Duodenal mucosa (tissue), 2 donors: ENCODE measurements around the gene CFAP20DC.

ENCODE experiments used
- H3K27ac ChIP-seq: one replicate; pipeline ENCODE4 v1.7.0; 2013; ENCODE audit warnings: low read depth, low read length
- H3K27me3 ChIP-seq, 2 donors: one replicate each; pipeline ENCODE4 v1.7.0; 2013; ENCODE audit warnings: low read length in 2 of 2, control low read depth in 1 of 2; ENCODE audit not compliant: insufficient read depth in 2 of 2, control insufficient read depth in 1 of 2
- H3K36me3 ChIP-seq, 2 donors: one replicate each; pipeline ENCODE4 v1.7.0; 2013; ENCODE audit warnings: low read length in 2 of 2, control low read depth in 1 of 2; ENCODE audit not compliant: insufficient read depth in 2 of 2, control insufficient read depth in 1 of 2
- H3K4me1 ChIP-seq, 2 donors: one replicate each; pipeline ENCODE4 v1.7.0; 2013; ENCODE audit warnings: low read length in 2 of 2, control low read depth in 1 of 2; ENCODE audit not compliant: insufficient read depth in 2 of 2, control insufficient read depth in 1 of 2
- H3K4me3 ChIP-seq, 2 donors: one replicate each; pipeline ENCODE4 v1.7.0; 2013; ENCODE audit warnings: low read length in 2 of 2, low read depth in 1 of 2
- H3K9ac ChIP-seq, 2 donors: one replicate each; pipeline ENCODE4 v1.7.0; 2013; ENCODE audit warnings: low read length in 2 of 2, low read depth in 1 of 2
- H3K9me3 ChIP-seq, 2 donors: one replicate each; pipeline ENCODE4 v1.7.0; 2013; ENCODE audit warnings: low read length in 2 of 2, control low read depth in 1 of 2; ENCODE audit not compliant: control insufficient read depth in 1 of 2

CFAP20DC gene

GRCh38 chr3:58800032-58800431, 249.8 kb downstream of the CFAP20DC start:
- Histone ChIP-seq H3K36me3 (no peaks in the 10 kb centered on the region), H3K27me3 (no peaks in the 10 kb centered on the region), H3K9ac (no peak overlapping the region), H3K27ac (no peak overlapping the region), H3K4me3 (no peak overlapping the region), H3K9me3 (no peaks in the 10 kb centered on the region), H3K4me1 (no peaks in the 10 kb centered on the region)

DNA sequence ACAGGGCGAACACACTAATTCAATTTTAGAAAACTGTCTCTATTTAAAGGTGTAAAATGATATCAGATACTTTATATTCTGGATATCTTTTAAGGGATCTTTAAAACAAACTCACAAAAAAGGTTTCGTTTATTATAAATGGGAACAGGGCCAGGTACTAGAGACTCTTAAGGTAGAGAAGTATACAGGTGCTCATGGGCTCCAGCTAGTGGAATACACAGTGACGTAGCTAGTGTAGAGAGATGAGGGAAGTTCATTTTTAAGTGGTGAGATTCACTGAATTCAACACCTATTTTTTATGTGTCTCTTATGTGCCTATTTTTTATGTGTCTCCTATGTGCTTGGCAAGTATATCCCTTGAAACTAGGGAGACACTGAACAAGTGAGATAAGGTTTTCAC, 250.6 kb downstream of the CFAP20DC start:
- Histone ChIP-seq H3K9me3 (no peaks in the 10 kb centered on the region), H3K27ac (no peak overlapping the region), H3K36me3 (no peaks in the 10 kb centered on the region), H3K27me3 (no peaks in the 10 kb centered on the region), H3K4me1 (no peaks in the 10 kb centered on the region), H3K9ac (no peak overlapping the region), H3K4me3 (no peak overlapping the region)

DNA sequence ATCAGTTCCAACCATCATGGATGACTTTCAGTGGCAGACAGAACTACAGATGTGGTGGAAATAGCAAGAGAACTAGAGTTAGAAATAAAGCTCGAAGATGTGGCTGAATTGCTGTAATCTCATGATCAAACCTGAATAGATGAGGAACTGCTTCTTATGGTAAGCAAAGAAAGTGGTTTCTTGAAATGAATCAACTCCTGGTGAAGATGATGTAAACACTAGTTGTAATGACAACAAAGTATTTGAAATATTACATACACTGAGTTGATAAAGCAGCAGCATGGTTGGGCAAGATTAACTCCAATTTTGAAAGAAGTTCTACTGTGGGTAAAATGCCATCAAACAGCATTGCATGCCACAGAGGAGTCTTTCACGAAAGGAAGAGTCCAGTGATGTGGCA, 251.5 kb downstream of the CFAP20DC start:
- H3K4me3 ChIP-seq = no peak overlapping the region
- no peaks in the 10 kb centered on the region for H3K36me3 ChIP-seq
- H3K27ac ChIP-seq = no peak overlapping the region
- no peak overlapping the region for H3K9ac ChIP-seq
- H3K4me1 ChIP-seq = no peaks in the 10 kb centered on the region
- no peaks in the 10 kb centered on the region for H3K27me3 ChIP-seq
- H3K9me3 ChIP-seq = no peaks in the 10 kb centered on the region

DNA sequence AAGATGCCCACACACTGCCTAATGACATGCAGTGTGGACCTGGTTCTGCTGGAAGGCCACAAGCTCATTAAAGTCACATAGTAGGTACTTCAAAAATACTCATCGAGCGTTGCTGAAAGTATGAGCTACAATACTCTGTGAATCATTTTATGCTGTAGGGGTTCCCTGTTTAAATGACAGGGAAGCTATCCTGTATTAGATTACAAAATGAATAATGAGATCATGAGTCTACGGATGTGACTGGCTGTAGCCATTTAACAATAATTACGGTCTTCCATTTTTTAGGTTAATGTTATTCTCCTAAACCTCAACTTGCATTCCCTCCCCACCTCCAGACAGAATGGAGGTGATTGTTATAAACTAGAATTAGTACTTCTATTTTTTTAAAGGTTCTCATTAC, 255.1 kb downstream of the CFAP20DC start:
- Histone ChIP-seq H3K36me3 (no peaks in the 10 kb centered on the region), H3K9ac (no peak overlapping the region), H3K27ac (no peak overlapping the region), H3K4me1 (no peaks in the 10 kb centered on the region), H3K4me3 (no peak overlapping the region), H3K9me3 (no peaks in the 10 kb centered on the region), H3K27me3 (no peaks in the 10 kb centered on the region)

- Histone ChIP-seq H3K4me3 (no peak overlapping the region), H3K9me3 (no peaks in the 10 kb centered on the region)
These were observed 255.9 kb downstream of the CFAP20DC start for GRCh38 chr3:58793938-58794337.

GRCh38 chr3:58792921-58793451, 256.8 kb downstream of the CFAP20DC start:
- H3K4me1 ChIP-seq = no peaks in the 10 kb centered on the region
- no peaks in the 10 kb centered on the region for H3K36me3 ChIP-seq
- no peak overlapping the region for H3K27ac ChIP-seq
- H3K9me3 ChIP-seq = no peaks in the 10 kb centered on the region
- no peaks in the 10 kb centered on the region for H3K27me3 ChIP-seq
- no peak overlapping the region for H3K9ac ChIP-seq
- no peak overlapping the region for H3K4me3 ChIP-seq

More at GRCh38 chr3:58793938-58794337, 255.9 kb downstream of the CFAP20DC start:
- Histone ChIP-seq H3K27ac (no peak overlapping the region), H3K27me3 (no peaks in the 10 kb centered on the region), H3K4me1 (no peaks in the 10 kb centered on the region), H3K9ac (no peak overlapping the region), H3K36me3 (no peaks in the 10 kb centered on the region)

- Histone ChIP-seq H3K27ac (no peak overlapping the region), H3K27me3 (no peaks in the 10 kb centered on the region), H3K9ac (no peak overlapping the region), H3K4me1 (no peaks in the 10 kb centered on the region), H3K36me3 (no peaks in the 10 kb centered on the region), H3K9me3 (no peaks in the 10 kb centered on the region), H3K4me3 (no peak overlapping the region)
These were observed 260.4 kb downstream of the CFAP20DC start for GRCh38 chr3:58789385-58789784.

DNA sequence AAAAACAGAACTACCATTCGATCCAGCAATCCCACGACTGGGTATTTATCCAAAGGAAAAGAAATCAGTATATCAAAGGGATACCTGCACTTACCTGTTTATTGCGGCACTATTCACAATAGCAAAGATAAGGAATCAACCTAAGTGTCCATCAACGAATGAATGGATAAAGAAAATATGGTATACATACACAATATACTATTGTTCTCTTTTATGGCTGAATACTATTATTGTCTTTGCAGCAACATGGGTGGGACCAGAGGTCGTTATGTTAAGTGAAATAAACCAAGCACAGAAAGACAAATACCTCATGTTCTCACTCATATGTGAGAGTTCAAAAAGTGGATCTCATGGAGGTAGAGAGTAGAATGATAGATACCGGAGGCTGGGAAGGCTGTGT, 264.9 kb downstream of the CFAP20DC start:
- H3K27me3 ChIP-seq = no peaks in the 10 kb centered on the region
- H3K36me3 ChIP-seq = no peaks in the 10 kb centered on the region
- H3K4me3 ChIP-seq = no peak overlapping the region
- no peak overlapping the region for H3K27ac ChIP-seq
- no peaks in the 10 kb centered on the region for H3K4me1 ChIP-seq
- H3K9ac ChIP-seq = no peak overlapping the region
- peaks cover 2 to 8% of the 10 kb centered on the region in 2 donors for H3K9me3 ChIP-seq

- Histone ChIP-seq H3K27ac (no peak overlapping the region), H3K4me1 (no peaks in the 10 kb centered on the region), H3K36me3 (no peaks in the 10 kb centered on the region), H3K9me3 (peaks cover 2 to 13% of the 10 kb centered on the region in 2 donors), H3K9ac (no peak overlapping the region), H3K4me3 (no peak overlapping the region), H3K27me3 (no peaks in the 10 kb centered on the region)
These were observed 265.4 kb downstream of the CFAP20DC start for GRCh38 chr3:58784425-58784824.

- Histone ChIP-seq H3K4me1 (no peaks in the 10 kb centered on the region), H3K9me3 (peaks cover 4 to 17% of the 10 kb centered on the region in 2 donors), H3K4me3 (no peak overlapping the region), H3K9ac (no peak overlapping the region), H3K36me3 (no peaks in the 10 kb centered on the region), H3K27me3 (no peaks in the 10 kb centered on the region), H3K27ac (no peak overlapping the region)
These were observed 266.0 kb downstream of the CFAP20DC start for GRCh38 chr3:58783845-58784244.

- H3K9ac ChIP-seq = no peak overlapping the region
- H3K27me3 ChIP-seq = no peaks in the 10 kb centered on the region
- H3K4me3 ChIP-seq = no peak overlapping the region
- peaks cover 6 to 23% of the 10 kb centered on the region in 2 donors for H3K9me3 ChIP-seq
- H3K36me3 ChIP-seq = no peaks in the 10 kb centered on the region
- H3K4me1 ChIP-seq = no peaks in the 10 kb centered on the region
- H3K27ac ChIP-seq = no peak overlapping the region
These were observed 269.9 kb downstream of the CFAP20DC start for GRCh38 chr3:58779934-58780333.
